Endothelial cell of umbilical vein (primary cell): ENCODE results near the gene EIF4E1B.

ENCODE experiments used
- CTCF ChIP-seq, 2 donors: IDR thresholded peaks; 1 replicate in 1 of 2; 2 replicates in 1 of 2; pipeline ENCODE4 v1.5.1; 2011; ENCODE audit warnings: low read length in 2 of 2, mild to moderate bottlenecking in 2 of 2, moderate library complexity in 2 of 2, control low read depth in 1 of 2, inconsistent platforms in 1 of 2, low read depth in 1 of 2; ENCODE audit not compliant: insufficient read depth in 1 of 2; ENCODE audit errors: extremely low read depth in 1 of 2
- JUN ChIP-seq: IDR thresholded peaks from 2 replicates; pipeline ENCODE4 v1.6.1; 2011; ENCODE audit warnings: borderline replicate concordance, low read depth; ENCODE audit not compliant: insufficient read length, insufficient read depth
- MAX ChIP-seq: IDR thresholded peaks from 2 replicates; pipeline ENCODE4 v1.6.1; 2011; ENCODE audit not compliant: insufficient read depth, insufficient read length
- POLR2A ChIP-seq: IDR thresholded peaks from 2 replicates; pipeline ENCODE4 v1.6.1; 2012; ENCODE audit warnings: low read depth, mild to moderate bottlenecking, control low read depth, low read length
- POLR2AphosphoS5 ChIP-seq: IDR thresholded peaks from 2 replicates; pipeline ENCODE4 v1.6.1; 2012; ENCODE audit warnings: low read depth, mild to moderate bottlenecking, control low read depth, low read length, moderate library complexity; ENCODE audit not compliant: insufficient read depth

DNA sequence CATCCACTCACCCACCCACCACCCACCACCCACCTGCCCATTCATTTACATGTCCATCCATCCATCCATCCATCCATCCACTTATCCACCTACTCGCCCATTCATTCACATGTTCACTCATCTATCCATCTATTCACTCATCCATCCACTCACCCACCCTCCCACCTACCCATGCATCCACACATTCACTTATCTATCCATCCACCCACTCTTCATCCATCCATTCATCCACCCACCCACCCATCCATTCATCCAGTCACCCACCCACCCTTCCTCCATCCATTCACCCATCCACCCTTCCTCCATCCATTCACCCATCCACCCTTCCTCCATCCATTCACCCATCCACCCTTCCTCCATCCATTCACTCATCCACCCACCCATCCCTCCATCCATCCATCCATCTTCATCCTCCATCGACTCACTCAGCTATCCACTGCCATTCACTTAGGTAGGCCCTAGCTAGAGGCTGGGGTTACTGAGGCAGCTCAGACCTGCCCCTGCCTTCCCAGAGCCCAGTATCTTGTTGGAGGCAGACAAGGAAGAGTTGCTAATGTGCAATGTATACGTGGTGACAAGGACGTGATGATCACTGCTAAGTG, 29.5 kb downstream of the EIF4E1B start:
- no peak for TF ChIP-seq CTCF (IDR thresholded peaks at IDR 0.05; ENCODE audit: extremely low read depth in 1 of 2, insufficient read depth in 1 of 2, low read depth in 1 of 2, low read length in 2 of 2)
- TF ChIP-seq POLR2A: no peak
- no peak for TF ChIP-seq POLR2AphosphoS5
- no peak for TF ChIP-seq JUN
- no peak for TF ChIP-seq MAX
